Amniotic stem cell (primary cell): ENCODE results near the gene HOXD11.

ENCODE experiments used
- DNase-seq: peaks from one replicate; lab custom pipeline; 2025; lab: John Stamatoyannopoulos, UW

Gene HOXD11

DNA sequence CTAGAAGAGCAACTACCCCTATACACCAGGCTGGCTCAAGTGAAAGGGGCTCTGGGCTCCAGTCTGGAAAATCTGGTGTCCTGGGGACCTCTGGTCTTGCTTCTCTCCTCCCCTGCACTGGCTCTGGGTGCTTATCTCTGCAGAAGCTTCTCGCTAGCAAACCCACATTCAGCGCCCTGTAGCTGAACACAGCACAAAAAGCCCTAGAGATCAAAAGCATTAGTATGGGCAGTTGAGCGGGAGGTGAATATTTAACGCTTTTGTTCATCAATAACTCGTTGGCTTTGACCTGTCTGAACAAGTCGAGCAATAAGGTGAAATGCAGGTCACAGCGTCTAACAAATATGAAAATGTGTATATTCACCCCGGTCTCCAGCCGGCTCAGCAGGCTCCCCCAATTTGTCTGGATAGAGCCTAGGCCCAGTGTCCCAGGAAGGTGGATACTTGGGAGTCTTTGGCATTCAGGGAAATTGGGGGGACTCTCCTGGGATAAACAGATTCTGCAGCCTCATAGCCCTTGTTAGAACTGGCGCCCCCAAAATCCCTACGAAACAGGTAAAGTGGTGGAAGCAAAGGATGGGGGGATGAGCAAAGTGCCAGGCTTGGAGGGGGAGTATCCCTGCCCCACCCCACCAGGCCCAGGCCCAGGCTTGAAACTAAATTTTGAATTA, 41.8 kb downstream of the HOXD11 start:
- no peak for DNase-seq

DNA sequence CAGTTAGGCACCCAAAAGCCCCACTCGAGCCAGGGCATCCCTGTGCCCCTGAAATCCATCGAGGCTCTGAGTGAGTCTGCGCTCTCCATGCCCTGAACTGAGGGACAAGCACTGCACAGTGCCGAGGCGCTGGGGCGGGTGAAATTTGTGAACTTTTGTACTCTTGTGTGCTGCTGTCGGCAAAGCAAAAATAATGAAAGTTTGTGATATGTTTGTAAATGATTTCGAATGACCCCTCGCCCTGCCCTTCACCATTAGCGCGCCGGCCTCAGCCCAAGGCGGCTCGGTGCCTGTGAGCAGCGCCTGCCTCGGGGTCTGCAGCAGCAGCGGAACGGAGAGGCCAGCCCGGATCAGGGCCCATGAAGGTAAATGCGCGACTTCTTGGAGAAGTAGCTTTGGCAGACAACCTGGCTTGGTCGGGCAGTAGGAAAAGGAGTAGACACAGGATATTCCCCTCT, 42.4 kb downstream of the HOXD11 start:
- no peak for DNase-seq

DNA sequence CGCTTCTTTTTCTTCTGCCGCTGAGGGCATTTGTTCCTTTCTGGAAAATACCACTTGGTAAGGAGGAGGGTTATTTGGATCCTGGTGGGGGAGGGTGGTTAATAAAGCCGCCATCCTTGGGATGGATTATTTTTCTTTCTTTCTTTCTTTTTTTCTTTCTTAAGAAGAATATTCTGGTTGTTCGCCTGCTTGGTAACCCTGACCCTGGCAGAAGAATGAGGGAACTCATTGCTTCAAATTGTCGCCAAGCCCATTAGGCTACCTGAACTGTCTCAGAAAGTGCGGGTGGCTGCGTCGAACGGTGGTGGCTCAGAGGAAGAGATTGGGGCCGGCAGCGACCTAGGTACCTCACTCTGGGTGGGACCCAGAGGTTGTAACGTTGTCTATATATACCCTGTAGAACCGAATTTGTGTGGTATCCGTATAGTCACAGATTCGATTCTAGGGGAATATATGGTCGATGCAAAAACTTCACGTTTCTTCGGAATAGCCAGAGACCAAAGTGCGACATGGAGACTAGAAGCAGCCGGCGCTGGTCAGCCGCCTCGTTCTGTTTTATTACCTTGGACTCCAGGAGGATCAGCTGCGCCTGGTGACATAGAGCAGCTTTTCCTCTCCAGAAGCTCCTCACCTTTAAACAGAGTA, 43.0 kb downstream of the HOXD11 start:
- DNase-seq = no peak

DNA sequence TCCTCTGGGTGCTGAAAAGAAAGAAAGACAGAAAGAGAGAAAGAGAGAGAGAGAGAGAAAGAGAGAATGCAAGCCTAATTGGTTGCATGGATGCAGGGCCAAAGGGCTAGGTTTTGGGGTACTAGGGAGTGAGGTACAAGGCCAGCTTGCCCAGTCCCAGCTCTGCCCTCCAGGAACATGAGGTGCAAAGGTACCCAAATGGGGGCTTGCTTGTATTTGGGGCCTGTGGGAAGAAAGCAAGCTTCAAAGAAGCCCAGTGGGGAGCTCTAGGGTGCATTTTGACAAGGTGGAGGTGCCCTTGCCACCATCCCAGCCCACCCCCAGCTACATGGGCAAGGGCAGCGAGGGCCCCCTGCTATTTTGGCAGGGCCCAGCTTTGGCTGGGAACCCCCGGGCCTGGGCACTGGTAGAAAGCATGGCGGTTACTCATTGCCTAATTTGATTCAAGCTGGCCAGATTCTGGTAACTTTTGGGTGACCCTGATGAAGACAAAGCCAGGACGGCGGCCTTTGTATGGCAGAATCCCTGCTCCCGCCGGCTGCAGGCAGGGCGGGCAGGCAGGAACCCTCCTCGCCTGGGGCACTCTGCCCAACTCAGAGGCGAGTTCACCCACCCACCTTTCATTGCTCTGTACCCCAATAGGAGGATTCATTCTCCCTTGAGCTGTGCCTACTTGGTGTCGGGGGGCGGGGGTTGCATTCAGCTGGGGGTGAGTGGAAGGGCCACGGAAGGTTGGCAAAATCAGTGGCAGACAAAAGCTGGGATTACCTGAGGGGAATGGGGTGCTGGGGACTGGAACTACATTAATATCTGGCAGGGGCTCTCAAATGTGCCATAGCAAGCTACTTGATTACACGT, 43.7 kb downstream of the HOXD11 start:
- no peak for DNase-seq

DNA sequence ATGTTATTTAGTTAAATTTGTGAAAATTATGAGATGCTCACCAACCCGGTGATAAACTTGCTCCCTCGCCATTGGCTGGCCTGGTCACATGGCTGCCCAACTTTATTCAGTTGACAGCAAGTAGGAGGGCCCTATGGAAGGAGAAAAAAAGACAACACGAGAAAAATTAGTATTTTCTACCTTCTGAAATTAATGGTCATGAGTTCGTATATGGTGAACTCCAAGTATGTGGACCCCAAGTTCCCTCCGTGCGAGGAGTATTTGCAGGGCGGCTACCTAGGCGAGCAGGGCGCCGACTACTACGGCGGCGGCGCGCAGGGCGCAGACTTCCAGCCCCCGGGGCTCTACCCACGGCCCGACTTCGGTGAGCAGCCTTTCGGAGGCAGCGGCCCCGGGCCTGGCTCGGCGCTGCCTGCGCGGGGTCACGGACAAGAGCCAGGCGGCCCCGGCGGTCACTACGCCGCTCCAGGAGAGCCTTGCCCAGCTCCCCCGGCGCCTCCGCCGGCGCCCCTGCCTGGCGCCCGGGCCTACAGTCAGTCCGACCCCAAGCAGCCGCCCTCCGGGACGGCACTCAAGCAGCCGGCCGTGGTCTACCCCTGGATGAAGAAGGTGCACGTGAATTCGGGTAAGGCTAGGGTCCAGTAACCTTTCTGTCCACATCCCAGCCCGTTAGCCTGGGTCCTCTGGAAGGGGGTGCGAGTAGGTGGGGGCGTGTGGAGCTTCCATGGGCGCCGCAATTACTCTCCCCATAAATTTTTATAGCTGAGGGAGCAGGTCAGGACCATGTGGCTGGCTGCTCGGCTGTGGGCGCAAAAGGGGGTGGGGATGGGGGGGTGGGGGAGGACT, 44.6 kb downstream of the HOXD11 start, which contains the start of gene HOXD4:
TSS of gene HOXD4 (plus strand) at position 109 of the 846 bp plus-strand sequence. CDS start at position 193, 84 bp downstream.
- no peak for DNase-seq

DNA sequence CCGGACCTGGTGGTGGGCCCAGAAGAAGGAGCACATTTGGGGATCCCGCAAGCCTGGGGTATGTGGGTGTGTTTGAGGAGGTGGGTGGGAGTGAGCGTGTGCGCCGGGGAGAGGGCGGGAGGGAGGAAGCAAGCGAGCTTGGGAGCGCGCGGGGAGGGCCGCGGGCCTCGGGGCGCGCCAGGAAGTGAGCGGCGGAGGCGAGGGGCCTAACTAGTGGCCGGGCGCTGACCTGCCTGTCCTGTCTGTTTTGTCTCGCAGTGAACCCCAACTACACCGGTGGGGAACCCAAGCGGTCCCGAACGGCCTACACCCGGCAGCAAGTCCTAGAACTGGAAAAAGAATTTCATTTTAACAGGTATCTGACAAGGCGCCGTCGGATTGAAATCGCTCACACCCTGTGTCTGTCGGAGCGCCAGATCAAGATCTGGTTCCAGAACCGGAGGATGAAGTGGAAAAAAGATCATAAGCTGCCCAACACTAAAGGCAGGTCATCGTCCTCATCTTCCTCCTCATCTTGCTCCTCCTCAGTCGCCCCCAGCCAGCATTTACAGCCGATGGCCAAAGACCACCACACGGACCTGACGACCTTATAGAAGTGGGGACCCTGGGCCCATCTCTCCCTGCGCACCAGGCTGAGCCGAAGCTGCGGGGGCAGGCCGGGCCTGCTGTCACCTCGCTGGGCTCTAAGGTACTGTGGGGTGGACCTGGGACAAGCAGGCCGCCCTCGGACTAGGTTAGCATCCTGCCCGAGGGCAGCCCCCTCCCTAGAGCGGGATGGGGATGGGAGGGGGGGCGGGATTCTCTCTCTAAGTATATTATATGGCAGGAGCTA, 45.5 kb downstream of the HOXD11 start:
- DNase-seq = no peak

DNA sequence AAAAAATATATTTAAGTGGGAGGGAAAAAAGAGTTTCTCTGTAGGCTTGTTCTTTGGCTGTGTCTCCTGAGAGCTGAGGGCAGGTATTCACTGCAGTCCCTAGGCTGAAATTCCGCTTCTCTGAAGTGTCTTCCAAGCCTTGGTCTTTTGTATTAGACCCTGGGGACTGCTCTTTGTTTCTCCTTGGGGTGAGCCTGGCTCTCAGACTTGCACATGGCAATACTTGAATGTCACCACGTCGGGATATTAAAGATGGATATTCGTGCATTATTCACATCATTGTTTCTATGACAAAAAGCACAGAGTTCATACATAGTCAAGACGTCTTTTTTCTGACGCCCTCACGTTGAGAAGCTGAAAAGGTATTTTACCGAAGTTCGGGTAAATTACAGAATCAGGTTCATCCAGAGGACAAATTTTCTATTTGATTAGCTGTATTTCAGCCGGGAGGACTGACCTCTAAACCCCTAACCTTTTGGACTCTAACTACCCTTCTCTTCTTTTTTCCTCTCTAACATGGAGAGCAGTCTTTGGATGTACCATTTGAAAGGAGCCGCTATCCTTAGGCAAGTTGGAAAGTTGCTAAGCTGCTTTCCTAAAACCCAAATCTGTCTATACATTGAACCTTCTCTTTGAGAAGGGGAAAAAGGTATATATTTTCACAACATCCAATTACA, 47.6 kb downstream of the HOXD11 start:
- no peak for DNase-seq

DNA sequence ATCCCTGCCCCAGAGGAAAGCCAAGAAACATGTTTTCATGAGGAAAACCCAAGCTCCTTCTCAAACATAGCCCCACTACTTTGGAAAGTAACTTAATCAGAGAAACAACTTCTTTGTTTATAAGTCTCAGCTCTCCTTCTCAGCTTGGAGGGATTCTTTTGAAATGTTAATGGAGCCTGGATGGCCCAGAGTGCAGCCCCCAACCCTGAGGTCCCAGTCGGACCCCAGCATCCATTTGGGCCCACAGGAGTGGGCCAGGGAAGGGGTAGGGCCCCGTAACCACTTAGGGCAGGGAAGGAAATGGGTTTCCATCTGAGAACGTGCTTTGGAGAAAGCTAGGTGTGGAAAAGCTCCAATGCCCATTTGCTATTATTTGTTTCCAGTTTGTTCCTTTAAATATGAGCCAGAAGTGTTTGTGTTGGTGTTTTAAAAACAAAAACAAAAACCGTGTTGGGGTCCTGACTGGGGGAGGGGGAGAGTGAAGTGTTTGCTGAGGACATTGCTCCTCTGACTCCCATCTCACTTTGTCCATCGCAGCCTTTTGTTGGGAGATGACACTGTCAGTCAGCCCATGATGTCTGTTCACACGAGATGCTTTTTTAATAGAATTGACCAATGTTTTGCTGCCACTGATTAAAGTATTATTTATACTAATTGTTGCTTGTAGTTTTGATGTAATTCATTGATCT, 48.4 kb downstream of the HOXD11 start:
- no peak for DNase-seq

DNA sequence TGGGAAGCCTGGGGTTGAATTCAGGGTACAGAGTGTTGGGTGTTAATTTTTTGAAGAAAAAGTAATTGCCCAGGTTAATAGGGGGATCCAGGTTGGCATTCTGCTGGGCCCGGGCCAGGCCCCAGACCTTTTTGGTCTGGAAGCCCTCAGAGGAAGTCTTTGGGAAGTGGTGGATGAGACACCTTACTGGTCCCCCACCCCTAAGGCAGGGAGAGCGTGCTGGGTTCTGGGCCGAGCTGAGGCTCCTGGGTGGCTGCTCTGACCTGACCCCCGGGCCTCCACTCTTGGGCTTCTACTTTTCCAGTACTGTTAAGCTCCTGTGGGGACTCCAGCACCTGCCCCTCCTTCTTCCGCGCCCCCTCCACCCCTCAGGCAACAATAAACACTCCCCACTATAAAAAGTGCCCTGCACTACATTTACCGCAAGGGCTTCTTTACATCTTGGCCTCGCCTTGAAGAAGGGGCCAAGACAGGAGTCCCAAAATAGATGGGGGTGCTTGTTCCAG, 49.3 kb downstream of the HOXD11 start:
- no peak for DNase-seq

DNA sequence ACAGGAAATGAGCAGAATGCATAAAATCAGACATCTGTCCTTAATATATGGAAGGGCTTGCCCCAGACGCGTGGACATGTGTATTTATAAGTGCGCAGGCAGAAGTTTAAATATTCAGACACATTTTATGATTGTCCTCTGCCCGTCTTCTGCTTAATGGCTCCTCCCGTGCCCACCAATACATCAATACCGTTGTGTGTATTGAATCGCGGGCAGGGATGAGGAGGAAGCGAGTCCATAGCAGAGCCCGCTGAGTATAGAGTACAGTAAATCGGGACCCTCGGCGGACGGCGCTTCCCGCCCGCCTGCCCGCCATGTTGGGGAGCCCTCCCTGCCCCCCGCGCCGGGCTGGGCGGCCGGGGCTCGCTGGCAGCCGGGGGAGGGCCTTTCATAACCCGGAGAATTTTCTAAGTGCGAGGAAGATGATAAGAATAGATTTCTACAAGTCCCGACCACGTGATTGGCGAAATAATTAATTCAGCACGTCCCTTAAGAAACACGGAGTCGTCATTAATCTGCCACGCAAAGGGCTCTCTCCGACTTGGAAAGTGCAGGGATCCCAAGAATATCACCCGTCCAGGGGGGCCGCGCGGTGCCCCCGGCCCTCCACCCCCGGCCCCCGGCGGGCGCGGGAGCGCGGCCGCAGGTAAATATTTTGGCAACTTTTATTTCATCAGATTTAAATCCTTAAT, 49.9 kb downstream of the HOXD11 start, which contains the start of gene HOXD3:
TSS of gene HOXD3 (plus strand) at position 501 of the 692 bp plus-strand sequence. CDS start 11,808 bp downstream, outside the sequence.
- no peak for DNase-seq

DNA sequence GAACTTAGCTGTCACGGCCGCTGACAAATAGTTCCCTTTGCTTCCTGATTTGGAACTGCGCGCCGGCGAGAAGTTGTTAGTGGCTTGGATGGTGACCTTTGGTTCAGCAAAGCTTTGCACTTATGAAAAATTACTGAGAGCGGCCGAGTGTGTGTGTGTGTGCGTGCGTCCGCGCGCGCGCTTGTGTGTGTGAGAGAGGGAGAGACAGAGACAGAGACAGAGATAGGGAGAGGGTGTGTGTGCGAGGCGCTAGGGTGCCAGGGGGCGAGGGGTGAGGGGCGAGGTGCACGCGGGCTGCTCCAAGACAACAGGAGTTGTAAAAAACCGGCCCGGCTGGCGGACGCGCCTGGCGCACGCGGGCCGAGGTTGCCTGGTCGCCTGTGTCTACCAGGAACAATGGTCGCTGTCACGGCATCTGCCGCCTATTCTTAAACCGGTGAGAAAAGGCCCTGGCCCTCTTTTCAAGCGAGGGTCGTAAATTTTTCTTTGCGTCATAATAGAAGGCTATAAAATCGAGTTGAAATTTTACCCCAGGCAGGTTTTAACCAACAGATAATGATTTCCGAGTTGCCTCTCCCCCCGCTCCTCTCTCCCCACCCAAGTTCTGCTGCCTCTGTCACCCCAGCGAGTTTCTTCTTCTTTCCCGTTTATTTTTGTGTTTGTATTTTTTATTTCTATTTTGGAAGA, 50.6 kb downstream of the HOXD11 start:
- no peak for DNase-seq

DNA sequence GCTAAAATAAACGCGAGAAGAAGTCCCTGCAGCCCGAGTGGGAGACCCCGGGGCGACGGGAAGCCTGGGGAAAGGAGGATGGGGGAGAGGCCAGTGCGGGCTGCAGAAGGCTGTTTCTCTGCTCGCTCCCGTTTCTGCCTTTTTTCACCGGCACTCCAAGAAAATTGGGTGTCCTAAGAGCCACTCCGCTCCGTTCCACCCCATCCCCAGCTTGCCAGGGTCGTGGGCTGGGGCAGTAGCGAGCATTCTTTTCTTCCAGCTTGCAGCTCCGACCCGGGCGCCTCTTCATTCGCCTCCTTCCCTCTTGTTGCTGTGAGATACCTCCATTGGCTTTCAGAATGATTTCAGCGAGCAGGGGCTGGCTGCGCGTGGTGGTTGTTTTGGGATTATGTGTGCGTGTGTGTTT, 51.1 kb downstream of the HOXD11 start:
- DNase-seq = no peak

DNA sequence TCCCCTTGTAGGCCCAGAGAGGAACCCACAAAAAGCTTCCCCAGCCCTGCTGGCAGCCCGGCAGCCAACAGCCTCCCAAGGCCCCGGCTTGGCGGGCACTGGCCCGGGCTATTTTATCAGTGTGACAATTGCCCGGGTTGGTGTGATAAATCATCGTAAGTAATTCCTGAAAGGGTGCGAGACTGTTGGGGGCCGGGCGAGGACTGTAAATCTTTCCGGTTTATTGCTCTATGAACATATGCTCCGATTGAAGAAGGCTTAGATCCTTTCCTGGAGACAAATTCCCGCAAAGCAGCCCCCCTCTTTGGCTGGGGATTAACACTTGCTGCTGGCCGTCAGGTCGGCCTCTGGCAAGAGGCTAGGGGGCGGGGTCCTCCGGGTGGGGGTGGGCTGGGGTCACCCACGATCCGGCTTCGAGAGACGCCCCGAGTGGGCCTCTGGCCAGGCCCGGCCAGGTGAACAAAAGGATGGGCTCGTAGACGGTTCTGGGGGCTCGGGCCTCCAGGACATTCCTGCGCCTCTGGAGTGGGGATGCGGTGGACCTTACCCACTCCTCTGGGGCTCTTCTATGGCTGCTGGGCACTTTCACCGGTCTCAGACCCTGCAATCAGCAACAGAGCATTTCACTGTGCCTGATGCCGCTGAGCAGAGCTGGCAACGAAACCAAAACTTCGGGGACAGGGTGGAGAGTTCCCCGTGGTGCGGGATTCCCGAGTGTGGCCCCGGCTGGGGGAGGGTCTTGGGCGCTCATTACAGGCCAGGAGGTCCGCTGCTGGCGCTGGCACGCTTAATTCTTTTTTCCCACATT, 52.0 kb downstream of the HOXD11 start:
- DNase-seq = no peak
